ENCODE data around the gene ATP5F1E.

ATP5F1E gene

DNA sequence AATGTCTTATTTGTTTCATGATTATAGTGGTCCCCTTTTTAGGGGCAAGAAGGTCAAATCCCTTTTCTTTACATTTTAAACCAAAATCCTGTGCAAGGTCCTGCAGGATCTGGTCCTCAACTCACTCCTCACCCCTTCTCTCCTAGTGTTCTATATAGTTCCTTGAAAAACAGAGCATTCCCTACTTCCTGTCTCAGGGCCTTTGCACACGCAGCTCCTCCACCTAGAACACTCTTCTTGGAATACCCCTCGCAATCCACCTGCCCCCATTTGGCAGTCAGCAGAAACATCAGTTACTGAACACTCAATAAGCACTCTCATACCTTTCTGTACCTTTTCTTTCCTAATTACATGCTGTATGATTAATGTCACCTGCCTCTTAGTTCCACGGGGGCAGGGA, 3.2 kb upstream of the ATP5F1E start:
- peaks cover 29 to 46% (median 38%) of the 10 kb centered on the region in 5 donors for H3K36me3 ChIP-seq (ENCODE audit: control insufficient read depth in 5 of 5, insufficient read depth in 5 of 5, low read length in 5 of 5)
- H3K27me3 ChIP-seq (ENCODE audit: control insufficient read depth in 5 of 5, insufficient read depth in 4 of 5, low read length in 5 of 5): no peaks in the 10 kb centered on the region

DNA sequence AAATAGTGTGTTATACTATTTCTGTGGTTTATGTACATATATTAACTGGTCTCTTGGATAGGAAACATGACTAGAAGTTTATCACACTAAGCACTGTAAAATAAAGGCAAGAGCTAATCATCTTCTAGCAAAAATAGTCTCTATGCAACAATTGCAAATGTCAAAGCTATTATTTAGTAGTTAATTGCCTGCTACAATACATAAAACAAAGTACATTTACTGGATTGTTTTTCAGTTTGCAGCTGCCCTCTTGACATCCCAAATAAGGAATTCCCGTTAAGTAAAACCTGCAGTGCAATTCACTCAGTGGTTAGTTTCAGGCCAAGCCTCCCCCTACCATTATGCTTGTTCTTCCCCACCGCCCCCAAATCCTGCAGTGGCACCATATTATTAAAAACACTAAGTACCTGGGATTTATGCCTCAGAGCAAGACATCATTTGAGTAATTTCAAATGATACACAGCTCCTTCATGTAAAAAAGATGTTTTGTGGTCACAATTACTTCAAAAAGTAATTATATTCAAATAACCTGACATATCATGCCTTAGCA, 1.6 kb upstream of the ATP5F1E start:
- Histone ChIP-seq H3K27ac (ENCODE audit: low read depth, low read length) (no peak overlapping the region), H3K27me3 (ENCODE audit: control insufficient read depth in 5 of 5, insufficient read depth in 4 of 5, low read length in 5 of 5) (no peaks in the 10 kb centered on the region), H3K9me3 (ENCODE audit: control insufficient read depth in 5 of 5, low read length in 5 of 5) (no peaks in the 10 kb centered on the region), H3K4me1 (ENCODE audit: control insufficient read depth in 5 of 5, insufficient read depth in 5 of 5, low read length in 5 of 5) (peaks cover 3 to 36% (median 34%) of the 10 kb centered on the region in 5 donors), H3K4me3 (ENCODE audit: low read depth in 1 of 5, low read length in 5 of 5) (no peak overlapping the region), H3K9ac (ENCODE audit: low read length in 5 of 5) (no peak overlapping the region), H3K36me3 (ENCODE audit: control insufficient read depth in 5 of 5, insufficient read depth in 5 of 5, low read length in 5 of 5) (peaks cover 42 to 56% (median 50%) of the 10 kb centered on the region in 5 donors)

More for the DNA sequence above, 3.2 kb upstream of the ATP5F1E start:
- H3K27ac ChIP-seq (ENCODE audit: low read depth, low read length): no peak overlapping the region
- no peak overlapping the region for H3K9ac ChIP-seq (ENCODE audit: low read length in 5 of 5)
- no peaks in the 10 kb centered on the region for H3K9me3 ChIP-seq (ENCODE audit: control insufficient read depth in 5 of 5, low read length in 5 of 5)
- no peak overlapping the region for H3K4me3 ChIP-seq (ENCODE audit: low read depth in 1 of 5, low read length in 5 of 5)
- peaks cover 3 to 26% (median 20%) of the 10 kb centered on the region in 5 donors for H3K4me1 ChIP-seq (ENCODE audit: control insufficient read depth in 5 of 5, insufficient read depth in 5 of 5, low read length in 5 of 5)

DNA sequence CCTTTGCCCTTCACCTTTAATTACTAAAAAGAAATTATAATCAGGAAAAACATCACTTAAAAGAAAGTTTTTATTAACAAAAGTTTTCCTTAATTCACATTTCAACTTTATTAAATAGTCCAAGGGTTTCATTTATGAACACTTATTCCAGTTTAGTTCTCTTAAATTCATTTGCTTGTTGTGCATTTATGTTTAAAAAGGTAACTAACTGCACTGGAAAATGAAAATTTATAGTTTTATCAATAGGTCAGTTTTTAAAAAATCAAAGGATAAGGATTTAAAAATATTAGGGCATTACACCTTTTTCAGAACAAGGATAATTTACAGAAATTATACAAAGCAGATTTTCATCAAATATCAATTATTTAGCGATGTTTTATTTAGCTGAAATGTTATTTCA, 958 bp upstream of the ATP5F1E start:
- H3K4me1 ChIP-seq (ENCODE audit: control insufficient read depth in 5 of 5, insufficient read depth in 5 of 5, low read length in 5 of 5): peaks cover 3 to 42% (median 40%) of the 10 kb centered on the region in 5 donors

DNA sequence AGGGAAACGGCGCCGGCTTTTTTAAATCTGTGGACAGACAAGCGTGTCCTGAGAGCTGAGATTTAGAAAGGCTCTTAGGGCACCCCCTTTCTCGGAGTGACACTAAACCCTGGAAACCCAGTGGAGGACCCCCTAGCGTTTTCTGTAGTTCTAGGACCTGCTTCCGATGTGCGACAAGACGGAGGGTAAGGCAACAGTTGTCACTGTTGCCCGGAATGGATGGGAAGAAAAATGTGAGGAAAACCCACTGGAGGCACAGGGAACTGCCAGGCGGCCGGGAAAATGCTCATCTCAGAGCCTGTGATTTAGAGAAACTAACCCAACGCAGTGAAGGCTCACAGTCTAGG, 551 bp upstream of the ATP5F1E start:
- peaks cover 42 to 61% (median 49%) of the 10 kb centered on the region in 5 donors for H3K36me3 ChIP-seq (ENCODE audit: control insufficient read depth in 5 of 5, insufficient read depth in 5 of 5, low read length in 5 of 5)
- no peaks in the 10 kb centered on the region for H3K27me3 ChIP-seq (ENCODE audit: control insufficient read depth in 5 of 5, insufficient read depth in 4 of 5, low read length in 5 of 5)

More for the DNA sequence above, 958 bp upstream of the ATP5F1E start:
- peaks cover 43 to 62% (median 51%) of the 10 kb centered on the region in 5 donors for H3K36me3 ChIP-seq (ENCODE audit: control insufficient read depth in 5 of 5, insufficient read depth in 5 of 5, low read length in 5 of 5)
- no peaks in the 10 kb centered on the region for H3K9me3 ChIP-seq (ENCODE audit: control insufficient read depth in 5 of 5, low read length in 5 of 5)
- no peaks in the 10 kb centered on the region for H3K27me3 ChIP-seq (ENCODE audit: control insufficient read depth in 5 of 5, insufficient read depth in 4 of 5, low read length in 5 of 5)
- peak overlapping the region in 3 of 5 donors; percentile 77 to 94 (median 78) for H3K9ac ChIP-seq (ENCODE audit: low read length in 5 of 5)
- H3K4me3 ChIP-seq (ENCODE audit: low read depth in 1 of 5, low read length in 5 of 5): peak overlapping the region; percentile 68 to 92 (median 79)
- H3K27ac ChIP-seq (ENCODE audit: low read depth, low read length): peak overlapping the region; percentile 88

DNA sequence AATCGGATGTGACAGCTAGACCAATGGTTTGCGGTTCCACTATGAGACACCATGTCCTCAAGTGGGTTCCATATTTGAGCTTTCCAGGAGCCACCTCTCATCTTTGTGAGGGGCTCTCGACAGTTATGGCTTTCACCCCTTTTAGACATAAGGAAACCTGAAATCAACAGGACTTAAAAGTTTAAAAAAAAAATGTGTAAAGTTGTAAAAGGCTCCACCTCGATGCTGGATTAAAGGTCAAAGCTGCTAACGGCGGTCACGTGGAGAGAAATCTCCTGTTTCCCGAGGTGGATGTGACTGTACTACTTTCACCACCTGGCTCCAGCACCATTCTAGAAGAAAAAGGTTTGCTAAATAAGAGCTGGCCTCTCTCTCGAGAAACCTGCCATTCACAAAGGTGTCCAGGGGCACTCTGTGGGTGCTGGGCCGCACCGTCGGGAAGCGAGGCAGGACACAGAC, 542 bp downstream of the ATP5F1E start:
- peaks cover 39 to 59% (median 44%) of the 10 kb centered on the region in 5 donors for H3K36me3 ChIP-seq (ENCODE audit: control insufficient read depth in 5 of 5, insufficient read depth in 5 of 5, low read length in 5 of 5)

More for the DNA sequence above, 551 bp upstream of the ATP5F1E start:
- peak overlapping the region; percentile 75 to 94 (median 78) for H3K9ac ChIP-seq (ENCODE audit: low read length in 5 of 5)
- H3K4me3 ChIP-seq (ENCODE audit: low read depth in 1 of 5, low read length in 5 of 5): peak overlapping the region; percentile 68 to 92 (median 79)
- H3K9me3 ChIP-seq (ENCODE audit: control insufficient read depth in 5 of 5, low read length in 5 of 5): no peaks in the 10 kb centered on the region
- peaks cover 3 to 47% (median 43%) of the 10 kb centered on the region in 5 donors for H3K4me1 ChIP-seq (ENCODE audit: control insufficient read depth in 5 of 5, insufficient read depth in 5 of 5, low read length in 5 of 5)
- peak overlapping the region; percentile 88 for H3K27ac ChIP-seq (ENCODE audit: low read depth, low read length)

DNA sequence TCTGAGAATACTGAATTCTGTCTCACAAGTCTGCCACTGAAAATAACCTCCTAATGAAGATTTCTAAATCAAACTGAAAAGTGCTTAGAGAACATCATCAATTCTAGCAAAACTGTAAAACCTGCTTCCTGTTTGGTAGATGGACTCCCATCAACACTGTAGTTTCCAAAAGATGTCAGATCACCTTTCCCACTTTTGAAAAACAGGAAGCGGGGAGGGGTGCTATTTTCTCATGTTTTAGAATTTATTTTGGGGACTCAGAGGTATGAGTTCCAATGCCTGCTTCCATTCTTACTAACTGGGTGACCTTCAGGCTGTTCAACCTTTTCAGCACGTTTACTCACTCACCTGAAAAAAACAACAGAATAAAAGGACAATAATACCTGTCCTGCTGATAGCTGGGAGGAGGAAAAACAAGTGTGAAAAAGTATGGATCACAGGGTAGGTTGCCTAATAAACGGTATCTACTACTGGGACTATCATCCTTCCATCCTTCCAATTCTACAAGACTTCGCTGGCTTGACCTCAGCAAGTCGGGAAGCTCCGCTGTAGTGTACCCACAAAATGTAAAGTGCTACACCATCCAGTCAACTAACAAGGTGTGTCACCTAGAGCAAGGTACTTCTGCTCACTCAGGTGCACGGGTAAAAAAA, 1.1 kb downstream of the ATP5F1E start:
- H3K36me3 ChIP-seq (ENCODE audit: control insufficient read depth in 5 of 5, insufficient read depth in 5 of 5, low read length in 5 of 5): peaks cover 35 to 57% (median 42%) of the 10 kb centered on the region in 5 donors
- no peaks in the 10 kb centered on the region for H3K9me3 ChIP-seq (ENCODE audit: control insufficient read depth in 5 of 5, low read length in 5 of 5)
- peaks cover 4 to 52% (median 50%) of the 10 kb centered on the region in 5 donors for H3K4me1 ChIP-seq (ENCODE audit: control insufficient read depth in 5 of 5, insufficient read depth in 5 of 5, low read length in 5 of 5)
- peak overlapping the region in 4 of 5 donors; percentile 84 to 90 (median 86) for H3K9ac ChIP-seq (ENCODE audit: low read length in 5 of 5)
- H3K4me3 ChIP-seq (ENCODE audit: low read depth in 1 of 5, low read length in 5 of 5): peak overlapping the region; percentile 68 to 92 (median 82)
- H3K27ac ChIP-seq (ENCODE audit: low read depth, low read length): peak overlapping the region; percentile 88
- no peaks in the 10 kb centered on the region for H3K27me3 ChIP-seq (ENCODE audit: control insufficient read depth in 5 of 5, insufficient read depth in 4 of 5, low read length in 5 of 5)

More for the DNA sequence above, 542 bp downstream of the ATP5F1E start:
- H3K4me1 ChIP-seq (ENCODE audit: control insufficient read depth in 5 of 5, insufficient read depth in 5 of 5, low read length in 5 of 5): peaks cover 4 to 52% (median 50%) of the 10 kb centered on the region in 5 donors
- H3K9ac ChIP-seq (ENCODE audit: low read length in 5 of 5): peak overlapping the region; percentile 42 to 90 (median 85)
- H3K27ac ChIP-seq (ENCODE audit: low read depth, low read length): peak overlapping the region; percentile 88
- H3K9me3 ChIP-seq (ENCODE audit: control insufficient read depth in 5 of 5, low read length in 5 of 5): no peaks in the 10 kb centered on the region
- H3K4me3 ChIP-seq (ENCODE audit: low read depth in 1 of 5, low read length in 5 of 5): peak overlapping the region; percentile 68 to 92 (median 82)
- no peaks in the 10 kb centered on the region for H3K27me3 ChIP-seq (ENCODE audit: control insufficient read depth in 5 of 5, insufficient read depth in 4 of 5, low read length in 5 of 5)

DNA sequence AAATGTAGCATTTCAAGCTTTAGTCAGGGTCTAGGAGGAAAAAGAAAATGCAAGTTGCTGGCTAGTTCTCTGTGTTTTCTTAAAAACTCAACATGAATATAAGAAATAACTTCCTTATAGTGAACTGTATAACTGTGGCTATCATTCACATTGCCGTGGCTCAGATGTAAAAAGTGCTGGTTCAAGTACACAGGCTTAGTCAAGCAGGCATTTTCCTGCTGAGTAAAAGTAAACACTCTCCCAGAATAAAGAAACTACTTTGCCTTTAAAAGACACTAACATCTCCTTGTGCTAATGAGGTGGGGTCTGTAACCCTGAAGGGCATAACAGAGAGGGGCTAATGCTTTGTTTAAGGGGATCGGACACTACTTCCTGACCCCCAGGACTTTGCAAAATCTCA, 3.3 kb downstream of the ATP5F1E start:
- no peak overlapping the region for H3K27ac ChIP-seq (ENCODE audit: low read depth, low read length)
- peaks cover 33 to 61% (median 46%) of the 10 kb centered on the region in 5 donors for H3K36me3 ChIP-seq (ENCODE audit: control insufficient read depth in 5 of 5, insufficient read depth in 5 of 5, low read length in 5 of 5)
- peaks cover 4 to 53% (median 51%) of the 10 kb centered on the region in 5 donors for H3K4me1 ChIP-seq (ENCODE audit: control insufficient read depth in 5 of 5, insufficient read depth in 5 of 5, low read length in 5 of 5)
- no peaks in the 10 kb centered on the region for H3K27me3 ChIP-seq (ENCODE audit: control insufficient read depth in 5 of 5, insufficient read depth in 4 of 5, low read length in 5 of 5)
- H3K9ac ChIP-seq (ENCODE audit: low read length in 5 of 5): peak overlapping the region; percentile 10 to 63 (median 48)
- no peak overlapping the region for H3K4me3 ChIP-seq (ENCODE audit: low read depth in 1 of 5, low read length in 5 of 5)
- H3K9me3 ChIP-seq (ENCODE audit: control insufficient read depth in 5 of 5, low read length in 5 of 5): no peaks in the 10 kb centered on the region

DNA sequence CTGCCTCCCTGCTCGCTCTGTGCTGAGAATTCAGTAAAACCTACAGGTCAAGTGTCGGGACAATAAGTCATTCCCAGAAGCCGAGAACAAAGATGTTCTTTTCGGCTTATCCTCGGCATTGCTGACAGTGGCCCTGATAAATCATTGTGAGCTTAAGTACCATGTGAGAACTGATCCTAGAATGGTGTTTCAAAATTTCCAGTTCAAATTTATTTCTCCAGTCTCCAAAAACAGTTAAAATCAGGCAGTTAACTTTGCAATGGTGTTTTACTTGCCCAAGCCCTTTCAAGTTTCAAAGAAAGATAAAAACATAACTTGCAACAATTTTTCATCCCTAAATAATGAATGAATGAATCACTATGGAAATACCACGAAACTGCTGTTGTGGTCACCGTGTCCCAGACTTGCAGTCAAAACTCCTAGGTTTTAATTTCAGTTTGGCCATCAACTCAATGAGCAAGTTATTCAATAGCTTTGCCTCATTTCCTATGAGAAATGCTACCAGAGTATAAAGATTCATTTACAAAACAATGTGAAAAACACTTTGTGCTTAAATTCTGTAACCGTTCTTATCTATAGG, 4.3 kb downstream of the ATP5F1E start:
- peaks cover 33 to 68% (median 54%) of the 10 kb centered on the region in 5 donors for H3K36me3 ChIP-seq (ENCODE audit: control insufficient read depth in 5 of 5, insufficient read depth in 5 of 5, low read length in 5 of 5)
- H3K4me3 ChIP-seq (ENCODE audit: low read depth in 1 of 5, low read length in 5 of 5): no peak overlapping the region

DNA sequence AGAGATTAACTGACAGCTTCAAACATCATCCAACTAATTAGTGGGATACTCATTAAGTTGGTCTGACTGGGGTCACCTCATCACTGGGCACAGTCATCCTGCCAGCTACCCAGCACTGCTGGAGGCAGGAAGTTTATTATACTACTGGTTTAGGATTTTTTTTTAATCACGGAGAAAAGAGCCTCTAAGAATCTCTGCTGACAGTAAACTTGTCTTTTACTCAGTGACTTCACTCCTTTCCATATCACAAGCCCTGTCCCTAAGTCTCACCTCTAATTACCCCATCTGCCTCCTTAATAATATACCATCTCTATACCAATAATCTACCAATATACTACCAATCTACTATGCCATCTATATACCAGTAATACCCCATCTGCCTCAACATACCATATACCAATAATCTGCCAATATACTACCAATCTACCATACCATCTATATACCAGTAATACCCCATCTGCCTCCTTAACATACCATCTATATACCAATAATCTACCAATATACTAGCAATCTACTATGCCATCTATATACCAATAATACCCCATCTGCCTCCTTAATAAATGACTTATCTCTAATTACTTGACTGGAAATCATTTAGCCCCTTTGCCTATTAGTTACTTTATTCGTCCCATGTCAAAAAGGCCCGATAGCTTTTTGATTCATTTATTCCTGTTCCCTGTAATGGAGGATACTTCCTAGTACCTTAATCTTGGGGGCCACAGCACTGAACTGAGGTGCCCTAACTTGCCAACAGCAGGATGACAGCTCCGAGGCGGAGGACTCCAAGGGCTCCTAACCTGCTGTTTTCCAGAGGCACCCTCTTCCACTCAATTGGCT, 5.0 kb downstream of the ATP5F1E start:
- H3K36me3 ChIP-seq (ENCODE audit: control insufficient read depth in 5 of 5, insufficient read depth in 5 of 5, low read length in 5 of 5): peaks cover 33 to 73% (median 58%) of the 10 kb centered on the region in 5 donors
- H3K4me1 ChIP-seq (ENCODE audit: control insufficient read depth in 5 of 5, insufficient read depth in 5 of 5, low read length in 5 of 5): peaks cover 4 to 49% (median 45%) of the 10 kb centered on the region in 5 donors
- peak overlapping the region; percentile 7 for H3K27ac ChIP-seq (ENCODE audit: low read depth, low read length)
- H3K9ac ChIP-seq (ENCODE audit: low read length in 5 of 5): peak overlapping the region in 1 of 5 donors; percentile 47
- no peaks in the 10 kb centered on the region for H3K9me3 ChIP-seq (ENCODE audit: control insufficient read depth in 5 of 5, low read length in 5 of 5)
- no peaks in the 10 kb centered on the region for H3K27me3 ChIP-seq (ENCODE audit: control insufficient read depth in 5 of 5, insufficient read depth in 4 of 5, low read length in 5 of 5)
- H3K4me3 ChIP-seq (ENCODE audit: low read depth in 1 of 5, low read length in 5 of 5): no peak overlapping the region

More for the DNA sequence above, 4.3 kb downstream of the ATP5F1E start:
- no peaks in the 10 kb centered on the region for H3K27me3 ChIP-seq (ENCODE audit: control insufficient read depth in 5 of 5, insufficient read depth in 4 of 5, low read length in 5 of 5)
- peak overlapping the region in 1 of 5 donors; percentile 47 for H3K9ac ChIP-seq (ENCODE audit: low read length in 5 of 5)
- H3K4me1 ChIP-seq (ENCODE audit: control insufficient read depth in 5 of 5, insufficient read depth in 5 of 5, low read length in 5 of 5): peaks cover 4 to 51% (median 49%) of the 10 kb centered on the region in 5 donors
- H3K27ac ChIP-seq (ENCODE audit: low read depth, low read length): peak overlapping the region; percentile 7
- H3K9me3 ChIP-seq (ENCODE audit: control insufficient read depth in 5 of 5, low read length in 5 of 5): no peaks in the 10 kb centered on the region

All from subcutaneous abdominal adipose tissue (tissue), 5 donors.